GM21717 (cell line): ENCODE measurements around the gene ESR1.

Experiments
- ATAC-seq: cut with Tn5 transposase; IDR thresholded peaks from one replicate; pipeline ENCODE4 v1.9.1; 2021; ENCODE audit warnings: mild to moderate bottlenecking, moderate library complexity; ENCODE audit not compliant: unreplicated experiment

ESR1 gene

DNA sequence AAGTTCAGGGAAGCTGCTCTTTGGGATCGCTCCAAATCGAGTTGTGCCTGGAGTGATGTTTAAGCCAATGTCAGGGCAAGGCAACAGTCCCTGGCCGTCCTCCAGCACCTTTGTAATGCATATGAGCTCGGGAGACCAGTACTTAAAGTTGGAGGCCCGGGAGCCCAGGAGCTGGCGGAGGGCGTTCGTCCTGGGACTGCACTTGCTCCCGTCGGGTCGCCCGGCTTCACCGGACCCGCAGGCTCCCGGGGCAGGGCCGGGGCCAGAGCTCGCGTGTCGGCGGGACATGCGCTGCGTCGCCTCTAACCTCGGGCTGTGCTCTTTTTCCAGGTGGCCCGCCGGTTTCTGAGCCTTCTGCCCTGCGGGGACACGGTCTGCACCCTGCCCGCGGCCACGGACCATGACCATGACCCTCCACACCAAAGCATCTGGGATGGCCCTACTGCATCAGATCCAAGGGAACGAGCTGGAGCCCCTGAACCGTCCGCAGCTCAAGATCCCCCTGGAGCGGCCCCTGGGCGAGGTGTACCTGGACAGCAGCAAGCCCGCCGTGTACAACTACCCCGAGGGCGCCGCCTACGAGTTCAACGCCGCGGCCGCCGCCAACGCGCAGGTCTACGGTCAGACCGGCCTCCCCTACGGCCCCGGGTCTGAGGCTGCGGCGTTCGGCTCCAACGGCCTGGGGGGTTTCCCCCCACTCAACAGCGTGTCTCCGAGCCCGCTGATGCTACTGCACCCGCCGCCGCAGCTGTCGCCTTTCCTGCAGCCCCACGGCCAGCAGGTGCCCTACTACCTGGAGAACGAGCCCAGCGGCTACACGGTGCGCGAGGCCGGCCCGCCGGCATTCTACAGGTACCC lies at the start of gene ESR1:
ESR1 (plus strand) TSS at position 170 of the 858 bp plus-strand sequence; CDS start at position 401, 231 bp downstream.
- ATAC-seq: no peak

- ATAC-seq: no peak
Measured at GRCh38 chr6:151760486-151760885, 47.0 kb upstream of the ESR1 start.

- ATAC-seq: no peak
Measured at GRCh38 chr6:151761851-151762250, 45.6 kb upstream of the ESR1 start.

GRCh38 chr6:151762817-151763216 lies 44.7 kb upstream of the ESR1 start:
- ATAC-seq: no peak

GRCh38 chr6:151763303-151763702 lies 44.2 kb upstream of the ESR1 start:
- ATAC-seq: no peak

GRCh38 chr6:151763938-151764680 lies 43.4 kb upstream of the ESR1 start:
- ATAC-seq: peak; percentile 79

DNA sequence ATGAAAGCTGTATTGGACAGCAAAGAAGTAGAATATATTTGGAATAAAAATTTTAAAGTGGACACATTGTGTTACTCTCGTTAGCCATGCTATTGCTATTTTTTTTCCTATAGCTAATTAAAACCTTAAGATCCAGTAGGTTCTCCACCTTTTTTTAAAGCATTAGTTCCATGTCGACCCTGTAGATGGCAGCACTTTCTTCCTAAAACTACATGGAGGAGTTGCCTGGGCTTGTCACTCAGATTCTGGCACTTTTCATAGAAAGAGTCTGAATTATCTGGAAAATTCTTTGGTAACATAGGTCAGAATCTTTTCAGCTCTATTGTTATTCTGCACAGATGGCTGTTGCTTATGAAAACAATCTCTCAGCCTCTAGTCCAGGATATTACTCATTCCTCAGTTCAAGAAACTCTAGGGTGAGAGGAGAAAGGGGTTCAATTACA lies 42.0 kb upstream of the ESR1 start:
- peak; percentile 70 for ATAC-seq

DNA sequence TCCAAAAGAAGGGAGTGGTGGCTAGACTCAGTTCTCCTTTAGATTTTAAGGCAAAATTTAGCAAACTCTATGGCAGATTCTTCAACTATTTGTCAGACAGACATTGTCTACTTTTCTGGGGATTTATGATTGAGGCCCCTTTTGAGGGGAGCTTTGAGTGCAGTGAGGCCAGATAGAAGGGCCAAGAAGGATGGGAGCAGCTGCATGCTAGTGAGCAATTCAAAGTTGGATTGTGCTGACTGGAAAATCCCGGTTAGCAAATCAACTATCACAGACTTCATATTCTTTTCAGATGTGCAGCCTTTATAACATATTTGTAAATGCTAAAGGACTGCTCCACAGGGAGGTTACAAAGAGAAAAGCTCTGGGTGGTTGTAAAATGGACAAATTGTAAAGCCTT lies 35.0 kb upstream of the ESR1 start:
- no peak for ATAC-seq

DNA sequence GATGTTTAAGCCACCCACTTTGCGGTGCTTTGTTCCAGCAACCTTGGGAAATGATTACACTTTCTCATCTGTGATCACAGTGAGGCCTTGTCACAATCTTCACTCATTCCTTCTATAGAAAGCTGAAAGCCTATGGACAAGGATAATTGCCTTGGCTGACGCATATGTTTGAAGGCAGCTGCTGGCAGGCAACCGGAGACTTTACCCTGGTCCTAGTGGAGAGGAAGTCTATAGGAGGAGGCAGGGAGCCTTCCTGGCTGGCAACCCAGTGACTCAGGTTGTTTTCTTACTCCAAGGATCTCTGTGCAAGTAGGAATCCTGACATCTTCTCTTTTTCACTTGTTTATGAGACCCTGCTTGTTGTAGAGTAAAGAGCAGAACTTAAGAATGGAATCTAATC lies 34.1 kb upstream of the ESR1 start:
- ATAC-seq: no peak

GRCh38 chr6:151782560-151782959 lies 24.9 kb upstream of the ESR1 start:
- ATAC-seq: no peak

- no peak for ATAC-seq
Measured at GRCh38 chr6:151783692-151784091, 23.8 kb upstream of the ESR1 start.

DNA sequence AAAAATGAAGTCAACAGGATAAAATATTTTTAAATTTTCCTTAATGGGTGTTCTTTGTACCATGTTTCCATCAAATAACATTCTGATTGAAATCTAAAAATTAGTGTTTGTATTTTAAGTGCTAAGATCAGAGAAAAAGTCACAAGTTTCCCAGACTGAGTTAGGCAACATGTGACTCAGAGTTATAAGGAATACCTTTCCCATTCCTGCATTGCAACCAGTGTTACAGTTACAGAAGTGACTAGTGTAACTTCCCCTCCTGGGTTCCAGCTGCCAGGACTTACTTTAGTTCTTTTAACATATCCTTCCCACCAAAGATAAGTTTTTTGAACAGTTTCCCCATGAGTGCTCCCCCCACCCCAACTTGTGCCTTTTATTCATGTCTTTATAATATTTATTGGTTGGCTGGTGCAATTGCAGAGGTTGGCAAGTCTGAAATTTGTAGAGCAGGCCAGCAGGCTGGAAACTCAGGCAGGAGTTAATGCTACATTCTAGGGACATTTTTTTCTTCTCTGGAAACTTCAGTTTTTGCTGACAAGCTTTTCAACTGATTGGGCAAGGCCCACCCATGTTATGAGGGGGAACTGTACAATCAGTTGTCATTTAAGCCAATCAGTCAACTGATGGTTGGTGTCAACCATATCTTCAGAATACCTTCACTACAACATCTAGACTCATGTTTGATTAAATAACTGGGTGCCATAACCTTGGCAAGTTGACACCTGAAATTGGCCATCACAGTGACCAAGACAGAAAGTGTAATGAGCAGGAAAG lies 22.9 kb upstream of the ESR1 start:
- no peak for ATAC-seq

DNA sequence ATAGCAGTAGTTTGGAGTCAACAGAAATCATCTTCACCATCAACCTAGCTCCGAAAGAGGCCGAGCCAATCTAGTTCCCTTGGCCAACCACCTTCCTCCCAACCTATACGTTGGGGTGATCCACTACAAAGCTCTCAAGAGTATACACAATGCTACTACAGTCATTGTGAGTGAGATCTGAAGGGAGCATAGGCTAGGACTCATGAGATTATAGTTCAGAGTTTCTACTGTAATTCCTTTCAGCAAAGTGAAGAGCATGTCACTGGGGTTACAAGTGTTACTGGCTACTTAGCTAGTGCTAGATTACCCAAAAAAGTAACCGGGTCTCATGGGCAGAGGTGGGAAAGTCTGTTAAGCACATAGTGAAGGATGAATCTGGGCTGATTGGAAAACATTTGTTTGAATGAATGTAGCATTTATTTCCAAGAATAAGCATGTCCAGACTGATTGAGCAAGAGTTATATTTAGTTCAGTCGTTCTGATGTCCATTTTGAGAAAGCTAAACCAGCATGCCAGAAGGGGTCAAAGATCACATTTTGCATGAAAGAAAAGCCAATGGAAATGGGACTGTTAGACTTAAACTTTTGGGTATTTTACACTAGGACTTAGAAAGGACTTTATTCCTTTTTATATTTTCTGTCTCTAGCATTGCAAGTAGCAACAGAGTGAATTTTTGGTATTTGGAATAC lies 10.5 kb upstream of the ESR1 start:
- ATAC-seq: no peak

DNA sequence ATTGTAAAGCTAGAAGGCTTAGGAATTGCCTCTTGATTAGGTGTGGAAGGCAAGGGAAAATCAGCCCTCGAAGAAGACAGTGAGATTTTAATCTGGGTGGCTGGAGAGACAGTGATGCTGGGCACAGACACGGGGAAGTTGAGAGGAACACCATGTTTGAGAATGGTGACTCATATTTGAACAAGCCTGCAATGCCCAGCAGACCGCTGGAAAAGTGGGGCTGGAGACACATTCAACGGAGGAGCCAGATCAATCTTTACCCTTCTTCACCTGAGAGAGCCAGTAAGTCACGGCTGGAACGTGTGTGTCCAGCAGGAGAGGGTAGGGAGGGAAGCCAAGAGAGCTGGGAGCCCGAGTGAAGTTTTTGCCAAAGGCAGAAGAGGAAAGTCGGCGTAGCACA lies 3.7 kb upstream of the ESR1 start:
- ATAC-seq: no peak

- no peak for ATAC-seq
Measured at GRCh38 chr6:151804585-151805285, 2.7 kb upstream of the ESR1 start.

DNA sequence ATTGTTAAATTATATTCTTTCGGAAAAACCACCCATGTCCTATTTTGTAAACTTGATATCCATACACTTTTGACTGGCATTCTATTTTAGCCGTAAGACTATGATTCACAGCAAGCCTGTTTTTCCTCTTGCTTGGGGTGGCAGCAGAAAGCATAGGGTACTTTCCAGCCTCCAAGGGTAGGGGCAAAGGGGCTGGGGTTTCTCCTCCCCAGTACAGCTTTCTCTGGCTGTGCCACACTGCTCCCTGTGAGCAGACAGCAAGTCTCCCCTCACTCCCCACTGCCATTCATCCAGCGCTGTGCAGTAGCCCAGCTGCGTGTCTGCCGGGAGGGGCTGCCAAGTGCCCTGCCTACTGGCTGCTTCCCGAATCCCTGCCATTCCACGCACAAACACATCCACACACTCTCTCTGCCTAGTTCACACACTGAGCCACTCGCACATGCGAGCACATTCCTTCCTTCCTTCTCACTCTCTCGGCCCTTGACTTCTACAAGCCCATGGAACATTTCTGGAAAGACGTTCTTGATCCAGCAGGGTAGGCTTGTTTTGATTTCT lies 2.1 kb upstream of the ESR1 start:
- ATAC-seq: no peak

DNA sequence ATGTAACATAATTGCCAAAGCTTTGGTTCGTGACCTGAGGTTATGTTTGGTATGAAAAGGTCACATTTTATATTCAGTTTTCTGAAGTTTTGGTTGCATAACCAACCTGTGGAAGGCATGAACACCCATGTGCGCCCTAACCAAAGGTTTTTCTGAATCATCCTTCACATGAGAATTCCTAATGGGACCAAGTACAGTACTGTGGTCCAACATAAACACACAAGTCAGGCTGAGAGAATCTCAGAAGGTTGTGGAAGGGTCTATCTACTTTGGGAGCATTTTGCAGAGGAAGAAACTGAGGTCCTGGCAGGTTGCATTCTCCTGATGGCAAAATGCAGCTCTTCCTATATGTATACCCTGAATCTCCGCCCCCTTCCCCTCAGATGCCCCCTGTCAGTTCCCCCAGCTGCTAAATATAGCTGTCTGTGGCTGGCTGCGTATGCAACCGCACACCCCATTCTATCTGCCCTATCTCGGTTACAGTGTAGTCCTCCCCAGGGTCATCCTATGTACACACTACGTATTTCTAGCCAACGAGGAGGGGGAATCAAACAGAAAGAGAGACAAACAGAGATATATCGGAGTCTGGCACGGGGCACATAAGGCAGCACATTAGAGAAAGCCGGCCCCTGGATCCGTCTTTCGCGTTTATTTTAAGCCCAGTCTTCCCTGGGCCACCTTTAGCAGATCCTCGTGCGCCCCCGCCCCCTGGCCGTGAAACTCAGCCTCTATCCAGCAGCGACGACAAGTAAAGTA lies 547 bp upstream of the ESR1 start:
- no peak for ATAC-seq

- ATAC-seq: no peak
Measured at GRCh38 chr6:151808371-151809241, 1.1 kb downstream of the ESR1 start.
